Measurements from ENCODE around the gene LZTS2.

DNA sequence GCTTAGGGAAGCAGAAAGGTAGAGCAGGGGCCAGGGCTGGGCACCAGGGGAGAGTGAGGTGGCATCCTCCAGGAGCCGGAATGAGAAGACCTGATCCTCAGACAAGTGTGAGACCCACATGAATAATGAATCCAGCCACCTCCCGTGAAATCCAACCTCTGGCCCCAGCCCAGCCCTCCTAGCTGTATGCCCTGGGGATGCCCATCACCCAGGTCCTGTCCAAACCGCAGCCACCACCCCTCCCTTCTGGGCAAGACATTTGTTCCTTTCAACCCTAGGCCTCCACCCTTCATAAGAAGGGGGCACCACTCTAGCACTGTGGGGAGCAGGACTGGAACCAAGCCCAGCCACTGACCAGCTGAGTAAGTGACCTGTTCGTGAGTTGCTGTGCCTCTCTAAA is 21.6 kb downstream of the LZTS2 start:
- no peak for TF ChIP-seq EZH2phosphoT487 (IDR thresholded peaks at IDR 0.05; ENCODE audit: borderline replicate concordance, low read depth)
- TF ChIP-seq CTCF (IDR thresholded peaks at IDR 0.05) = no peak

Measured in SK-N-SH (cell line).